Ishikawa (cell line): Measurements from ENCODE around the gene SPA17.

Source experiments
- CEBPB ChIP-seq: IDR thresholded peaks from 2 replicates; pipeline ENCODE4 v1.6.1; 2012
- CREB1 ChIP-seq: IDR thresholded peaks from 2 replicates; pipeline ENCODE4 v1.6.1; 2012; ENCODE audit warnings: low read depth
- EGR1 ChIP-seq: IDR thresholded peaks from 2 replicates; pipeline ENCODE4 v1.6.1; 2012
- EP300 ChIP-seq: IDR thresholded peaks from 2 replicates; pipeline ENCODE4 v1.6.1; 2012; ENCODE audit warnings: borderline replicate concordance
- FOXM1 ChIP-seq: IDR thresholded peaks from 2 replicates; pipeline ENCODE4 v1.6.1; 2012; ENCODE audit warnings: low read depth, borderline replicate concordance
- NFIC ChIP-seq: IDR thresholded peaks from 2 replicates; pipeline ENCODE4 v1.6.1; 2012
- RAD21 ChIP-seq: IDR thresholded peaks from 2 replicates; pipeline ENCODE4 v1.6.1; 2012; ENCODE audit warnings: low read depth
- TAF1 ChIP-seq: IDR thresholded peaks from 2 replicates; pipeline ENCODE4 v1.6.1; 2012; ENCODE audit warnings: low read depth, mild to moderate bottlenecking
- TCF12 ChIP-seq: IDR thresholded peaks from 2 replicates; pipeline ENCODE4 v1.6.1; 2012; ENCODE audit warnings: low read depth
- TEAD4 ChIP-seq: IDR thresholded peaks from 2 replicates; pipeline ENCODE4 v1.6.1; 2012
- YY1 ChIP-seq: IDR thresholded peaks from 2 replicates; pipeline ENCODE4 v1.6.1; 2012; ENCODE audit warnings: low read depth
- ZBTB7A ChIP-seq: IDR thresholded peaks from 2 replicates; pipeline ENCODE4 v1.6.1; 2012; ENCODE audit warnings: low read depth
- TF ChIP-seq, protein P1 (sequence below): IDR thresholded peaks from 2 replicates; pipeline ENCODE4 v1.6.1; 2012; ENCODE audit warnings: low read depth, mild to moderate bottlenecking
- TF ChIP-seq, protein P2 (sequence below): IDR thresholded peaks from 2 replicates; pipeline ENCODE4 v1.6.1; 2012
- TF ChIP-seq, protein P3 (sequence below): IDR thresholded peaks from 2 replicates; pipeline ENCODE4 v1.6.1; 2012

Gene SPA17

DNA sequence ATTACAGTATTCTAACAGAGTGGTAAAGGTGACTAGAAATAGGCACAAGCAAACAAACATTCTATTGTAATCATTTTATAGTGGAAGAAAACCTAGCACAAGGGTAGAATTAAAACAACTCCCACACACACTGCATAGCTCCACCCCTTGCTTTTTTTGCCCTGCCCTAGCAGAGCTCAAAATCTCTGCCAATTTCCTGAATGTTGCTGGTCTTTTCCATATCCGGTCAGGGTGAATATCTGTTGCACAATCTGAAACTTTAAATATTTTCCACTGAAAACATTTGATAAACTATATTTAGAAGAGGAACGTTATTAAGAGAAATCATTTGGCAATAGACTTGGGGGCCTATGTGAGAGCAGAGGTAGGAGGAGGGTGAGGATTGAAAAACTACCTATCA is 2.7 kb downstream of the SPA17 start:
- TF ChIP-seq CEBPB (no peak), NFIC (no peak), EP300 (no peak), ZBTB7A (no peak), CREB1 (no peak), TEAD4 (no peak), RAD21 (no peak), EGR1 (no peak), TCF12 (no peak), FOXM1 (no peak), TAF1 (no peak), YY1 (no peak)
- TF ChIP-seq, protein P1, sequence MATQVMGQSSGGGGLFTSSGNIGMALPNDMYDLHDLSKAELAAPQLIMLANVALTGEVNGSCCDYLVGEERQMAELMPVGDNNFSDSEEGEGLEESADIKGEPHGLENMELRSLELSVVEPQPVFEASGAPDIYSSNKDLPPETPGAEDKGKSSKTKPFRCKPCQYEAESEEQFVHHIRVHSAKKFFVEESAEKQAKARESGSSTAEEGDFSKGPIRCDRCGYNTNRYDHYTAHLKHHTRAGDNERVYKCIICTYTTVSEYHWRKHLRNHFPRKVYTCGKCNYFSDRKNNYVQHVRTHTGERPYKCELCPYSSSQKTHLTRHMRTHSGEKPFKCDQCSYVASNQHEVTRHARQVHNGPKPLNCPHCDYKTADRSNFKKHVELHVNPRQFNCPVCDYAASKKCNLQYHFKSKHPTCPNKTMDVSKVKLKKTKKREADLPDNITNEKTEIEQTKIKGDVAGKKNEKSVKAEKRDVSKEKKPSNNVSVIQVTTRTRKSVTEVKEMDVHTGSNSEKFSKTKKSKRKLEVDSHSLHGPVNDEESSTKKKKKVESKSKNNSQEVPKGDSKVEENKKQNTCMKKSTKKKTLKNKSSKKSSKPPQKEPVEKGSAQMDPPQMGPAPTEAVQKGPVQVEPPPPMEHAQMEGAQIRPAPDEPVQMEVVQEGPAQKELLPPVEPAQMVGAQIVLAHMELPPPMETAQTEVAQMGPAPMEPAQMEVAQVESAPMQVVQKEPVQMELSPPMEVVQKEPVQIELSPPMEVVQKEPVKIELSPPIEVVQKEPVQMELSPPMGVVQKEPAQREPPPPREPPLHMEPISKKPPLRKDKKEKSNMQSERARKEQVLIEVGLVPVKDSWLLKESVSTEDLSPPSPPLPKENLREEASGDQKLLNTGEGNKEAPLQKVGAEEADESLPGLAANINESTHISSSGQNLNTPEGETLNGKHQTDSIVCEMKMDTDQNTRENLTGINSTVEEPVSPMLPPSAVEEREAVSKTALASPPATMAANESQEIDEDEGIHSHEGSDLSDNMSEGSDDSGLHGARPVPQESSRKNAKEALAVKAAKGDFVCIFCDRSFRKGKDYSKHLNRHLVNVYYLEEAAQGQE: no peak
- TF ChIP-seq, protein P2, sequence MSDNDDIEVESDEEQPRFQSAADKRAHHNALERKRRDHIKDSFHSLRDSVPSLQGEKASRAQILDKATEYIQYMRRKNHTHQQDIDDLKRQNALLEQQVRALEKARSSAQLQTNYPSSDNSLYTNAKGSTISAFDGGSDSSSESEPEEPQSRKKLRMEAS: no peak
- TF ChIP-seq, protein P3, sequence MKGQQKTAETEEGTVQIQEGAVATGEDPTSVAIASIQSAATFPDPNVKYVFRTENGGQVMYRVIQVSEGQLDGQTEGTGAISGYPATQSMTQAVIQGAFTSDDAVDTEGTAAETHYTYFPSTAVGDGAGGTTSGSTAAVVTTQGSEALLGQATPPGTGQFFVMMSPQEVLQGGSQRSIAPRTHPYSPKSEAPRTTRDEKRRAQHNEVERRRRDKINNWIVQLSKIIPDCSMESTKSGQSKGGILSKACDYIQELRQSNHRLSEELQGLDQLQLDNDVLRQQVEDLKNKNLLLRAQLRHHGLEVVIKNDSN: no peak

DNA sequence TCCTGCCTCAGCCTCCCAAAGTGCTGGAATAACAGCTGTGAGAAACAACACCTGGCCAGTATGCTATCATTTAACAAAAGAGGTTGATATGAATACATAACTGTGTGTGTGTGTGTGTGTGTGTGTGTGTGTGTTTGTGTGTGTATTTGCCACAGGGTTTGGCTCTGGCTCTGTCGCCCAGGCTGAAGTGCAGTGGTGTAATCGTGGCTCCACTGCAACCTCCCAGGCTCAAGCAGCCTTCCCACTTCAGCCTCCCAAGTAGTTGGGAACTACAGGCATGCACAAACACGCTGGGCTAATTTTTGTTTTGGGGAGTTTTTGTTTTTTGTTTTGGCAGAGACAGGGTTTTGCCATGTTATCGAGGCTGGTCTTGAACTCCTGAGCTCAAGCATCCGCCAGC is 4.7 kb downstream of the SPA17 start:
- TF ChIP-seq, protein P3: no peak
- no peak for TF ChIP-seq EGR1
- no peak for TF ChIP-seq EP300
- TF ChIP-seq, protein P2: no peak
- TF ChIP-seq CEBPB: no peak
- no peak for TF ChIP-seq YY1
- TF ChIP-seq NFIC: no peak
- TF ChIP-seq, protein P1: no peak
- TF ChIP-seq FOXM1: no peak
- TF ChIP-seq TEAD4: no peak
- TF ChIP-seq TCF12: no peak
- no peak for TF ChIP-seq ZBTB7A
- no peak for TF ChIP-seq RAD21
- no peak for TF ChIP-seq TAF1
- no peak for TF ChIP-seq CREB1

DNA sequence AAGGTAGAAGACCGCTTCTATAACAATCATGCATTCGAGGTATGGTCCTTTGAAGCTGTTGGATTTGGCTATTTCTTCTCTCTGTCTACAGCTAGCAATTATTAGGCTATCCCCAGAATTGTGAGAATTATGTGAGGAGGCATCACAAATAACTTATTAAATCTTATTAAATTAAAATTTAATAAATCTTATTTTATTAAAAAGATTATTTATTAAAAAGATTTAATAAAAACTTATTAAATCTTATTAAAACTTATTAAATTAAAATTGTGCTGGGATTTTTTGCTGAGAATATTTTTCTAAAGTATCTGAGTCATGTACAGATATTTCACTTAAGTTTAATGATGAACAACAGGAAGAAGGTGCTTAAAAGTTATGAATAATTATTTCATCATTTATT is 7.7 kb downstream of the SPA17 start:
- TF ChIP-seq RAD21: no peak
- no peak for TF ChIP-seq ZBTB7A

DNA sequence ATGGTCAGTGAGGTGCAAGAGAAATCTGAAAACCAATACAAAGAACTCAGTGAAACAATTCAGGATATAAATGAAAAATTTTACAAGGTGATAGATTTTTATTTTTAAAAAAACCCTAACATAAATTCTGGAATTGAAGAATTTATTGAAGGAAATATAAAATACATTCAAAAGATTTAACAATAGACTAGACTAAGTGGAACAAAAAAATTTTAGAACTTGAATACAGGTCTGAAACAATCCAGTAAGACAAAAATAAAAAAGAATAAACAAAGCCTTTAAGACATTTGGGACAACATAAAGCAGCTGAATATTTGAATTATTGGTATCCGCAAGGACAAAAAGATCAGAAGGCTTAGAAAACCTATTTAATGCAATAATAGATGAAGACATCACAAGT is 8.7 kb downstream of the SPA17 start:
- TF ChIP-seq NFIC: no peak
- no peak for TF ChIP-seq EP300
- no peak for TF ChIP-seq EGR1
- TF ChIP-seq ZBTB7A: no peak
- TF ChIP-seq, protein P1: no peak
- TF ChIP-seq TCF12: no peak

DNA sequence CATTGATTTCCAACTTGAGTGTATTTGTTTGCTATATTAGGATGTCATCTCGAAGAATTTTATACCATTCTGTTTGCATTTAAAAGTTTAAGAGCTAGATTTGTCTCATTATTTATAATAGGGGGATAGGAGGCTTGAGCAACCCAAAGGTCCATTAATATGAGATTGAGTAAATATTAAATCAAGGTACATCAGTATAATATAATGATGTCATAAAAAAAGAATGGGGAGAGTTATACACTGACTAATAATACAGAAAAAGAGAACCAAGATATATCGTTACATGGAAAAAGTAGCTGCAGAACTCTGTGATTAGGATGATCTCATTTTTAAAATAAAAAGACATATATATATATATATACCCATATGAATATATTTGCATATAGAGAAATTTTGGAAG is 19.4 kb downstream of the SPA17 start:
- no peak for TF ChIP-seq TEAD4

DNA sequence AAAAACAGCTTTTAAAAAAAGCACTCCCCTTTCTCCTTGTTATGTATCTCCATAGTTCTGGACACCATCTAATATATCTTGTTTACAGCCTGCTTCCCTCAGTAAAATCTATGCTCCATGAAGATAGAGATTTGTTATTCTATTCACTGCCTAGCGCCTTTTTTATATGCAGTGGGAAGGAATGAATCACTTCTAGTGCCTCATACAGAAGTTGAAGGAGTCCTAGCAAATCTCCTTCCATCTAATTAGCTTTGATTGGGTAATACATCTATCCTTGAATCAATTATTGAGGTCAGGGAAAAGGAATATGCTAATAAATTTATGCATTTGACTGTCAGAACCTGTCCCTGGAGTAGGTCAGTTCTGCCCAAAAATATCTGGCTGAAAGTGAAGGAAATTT is 25.8 kb downstream of the SPA17 start:
- TF ChIP-seq, protein P2: no peak
- no peak for TF ChIP-seq TCF12
- TF ChIP-seq, protein P3: no peak
- TF ChIP-seq EGR1: no peak
- TF ChIP-seq CREB1: no peak
- no peak for TF ChIP-seq CEBPB
- no peak for TF ChIP-seq TEAD4
- TF ChIP-seq TAF1: no peak
- no peak for TF ChIP-seq RAD21
- TF ChIP-seq, protein P1: no peak
- TF ChIP-seq YY1: no peak
- TF ChIP-seq NFIC: no peak
- TF ChIP-seq EP300: no peak
- no peak for TF ChIP-seq FOXM1
- TF ChIP-seq ZBTB7A: no peak
